Putamen (tissue), 1 donor: ENCODE results near the gene SEPSECS.
"Not testable (repeated sequence)": the region's sequence is repeated elsewhere in the genome, so short reads cannot be mapped to it uniquely, and the experiment has no call there.

Source experiments
- DNase-seq: peaks from one replicate; pipeline ENCODE4 v3.0.0-alpha.2; 2016; ENCODE audit warnings: low spot score

Gene SEPSECS

GRCh38 chr4:25109511-25109910 lies 50.7 kb downstream of the SEPSECS start:
- no peak for DNase-seq

GRCh38 chr4:25108556-25108955 lies 51.7 kb downstream of the SEPSECS start:
- no peak for DNase-seq

GRCh38 chr4:25107827-25108516 lies 52.3 kb downstream of the SEPSECS start:
- DNase-seq = no peak

GRCh38 chr4:25106363-25107151 lies 53.7 kb downstream of the SEPSECS start:
- no peak for DNase-seq

- DNase-seq = no peak
Observed at GRCh38 chr4:25104591-25104990, 55.7 kb downstream of the SEPSECS start.

GRCh38 chr4:25103418-25103817 lies 56.8 kb downstream of the SEPSECS start:
- DNase-seq = no peak

- no peak for DNase-seq
Observed at GRCh38 chr4:25101836-25102235, 58.4 kb downstream of the SEPSECS start.

- DNase-seq = no peak
Observed at GRCh38 chr4:25100710-25101109, 59.5 kb downstream of the SEPSECS start.

- no peak for DNase-seq
Observed at GRCh38 chr4:25100021-25100555, 60.2 kb downstream of the SEPSECS start.

- no peak for DNase-seq
Observed at GRCh38 chr4:25098964-25099891, 61.0 kb downstream of the SEPSECS start.

GRCh38 chr4:25096981-25097443 lies 63.2 kb downstream of the SEPSECS start:
- DNase-seq = no peak

- DNase-seq = no peak
Observed at GRCh38 chr4:25096251-25096980, 63.8 kb downstream of the SEPSECS start.

GRCh38 chr4:25095837-25096236 lies 64.4 kb downstream of the SEPSECS start:
- no peak for DNase-seq

- no peak for DNase-seq
Observed at GRCh38 chr4:25092139-25092538, 68.1 kb downstream of the SEPSECS start.

- DNase-seq = no peak
Observed at GRCh38 chr4:25090516-25090915, 69.7 kb downstream of the SEPSECS start.

GRCh38 chr4:25089051-25089763 lies 71.0 kb downstream of the SEPSECS start:
- DNase-seq = no peak

GRCh38 chr4:25088093-25088952 lies 71.9 kb downstream of the SEPSECS start:
- DNase-seq = peak; percentile 62

GRCh38 chr4:25085671-25086070 lies 74.6 kb downstream of the SEPSECS start:
- DNase-seq = peak; percentile 2

- not testable (repeated sequence) for DNase-seq
Observed at GRCh38 chr4:25083441-25083840, 76.8 kb downstream of the SEPSECS start.
